ENCODE measurements around the gene MCF2L. TPM values are rescaled to one million over a fixed set of nuclear protein-coding genes. Genes with fewer than 3 reads are reported as not detected.

Gene MCF2L
- total and polyA plus RNA-seq, 10 of the 15 experiments (the other 5 are each of a cell fraction or from before 2014, with no cell fraction given) = 0.06 to 1.1 (median 0.21) TPM; not detected in 2

- RAD21 ChIA-PET (ENCODE audit: unreplicated experiment) = no interaction called here
- ATAC-seq = no peak
Measured at GRCh38 chr13:113145911-113146598, 177.0 kb downstream of the MCF2L start.

More at GRCh38 chr13:113145911-113146598, 177.0 kb downstream of the MCF2L start:
- no TSS peak for BruUV-seq (replicated peaks)
- FAIRE-seq (no peak), DNase-seq (ENCODE audit: low read depth, low spot score) (no peak)
- Histone ChIP-seq H3K27me3 (replicated peaks in 1 of 2; ENCODE audit: control insufficient read depth in 2 of 2, insufficient read depth in 2 of 2, low read length in 1 of 2) (no peaks in the 10 kb centered on the region), H3K4me2 (ENCODE audit: control insufficient read depth, insufficient read depth) (no peak overlapping the region), H3K4me3 (no peak overlapping the region), H3K36me3 (ENCODE audit: control insufficient read depth in 2 of 2, insufficient read depth in 2 of 2, low read length in 1 of 2) (no peaks in the 10 kb centered on the region), H3K27ac (ENCODE audit: control insufficient read depth, insufficient read depth) (no peak overlapping the region), H4K20me1 (ENCODE audit: control insufficient read depth, insufficient read depth) (no peaks in the 10 kb centered on the region), H3K4me1 (ENCODE audit: control insufficient read depth, insufficient read depth, low read length) (no peaks in the 10 kb centered on the region), H2AFZ (ENCODE audit: control insufficient read depth, low read depth, low read length) (no peak overlapping the region), H3K9ac (ENCODE audit: control insufficient read depth, insufficient read depth, low read length) (no peak overlapping the region), H3K9me3 (replicated peaks; ENCODE audit: control insufficient read depth, insufficient read depth, low read length) (no peaks in the 10 kb centered on the region; the same call in 2 of the 3 replicates), H3K79me2 (ENCODE audit: control insufficient read depth, insufficient read depth, low read length) (no peaks in the 10 kb centered on the region)
- SMC1A ChIA-PET (ENCODE audit: uncharacterized antibody, unreplicated experiment) = no interaction called here
- TF ChIP-seq ESRRA (IDR thresholded peaks at IDR 0.05; ENCODE audit: low read length) (no peak), NFXL1 (IDR thresholded peaks at IDR 0.05; ENCODE audit: borderline replicate concordance) (no peak), ZBTB4 (CRISPR knock-in tag; IDR thresholded peaks at IDR 0.05) (no peak), E2F4 (IDR thresholded peaks at IDR 0.05; ENCODE audit: low read depth, low read length) (no peak)
- intact Hi-C loops (cut with micrococcal nuclease; ENCODE audit: unreplicated experiment) = no loop called here
- CTCF ChIA-PET = no interaction called here
- POLR2A ChIA-PET = interaction anchor here (0.6 kb wide), 1 partner anchor 47 kb away, joined by 3 read pairs; no protein-coding TSS in a partner anchor
- 63% methylated on average over 11 of the region's 15 CpGs for WGBS (ENCODE audit: insufficient coverage, insufficient replicate concordance, low lambda C conversion rate, missing lambda C conversion rate)
- in situ Hi-C loops (cut with MboI) = no loop called here
